ENCODE measurements around the gene PCDHAC2.

The PCDHAC2 gene

DNA sequence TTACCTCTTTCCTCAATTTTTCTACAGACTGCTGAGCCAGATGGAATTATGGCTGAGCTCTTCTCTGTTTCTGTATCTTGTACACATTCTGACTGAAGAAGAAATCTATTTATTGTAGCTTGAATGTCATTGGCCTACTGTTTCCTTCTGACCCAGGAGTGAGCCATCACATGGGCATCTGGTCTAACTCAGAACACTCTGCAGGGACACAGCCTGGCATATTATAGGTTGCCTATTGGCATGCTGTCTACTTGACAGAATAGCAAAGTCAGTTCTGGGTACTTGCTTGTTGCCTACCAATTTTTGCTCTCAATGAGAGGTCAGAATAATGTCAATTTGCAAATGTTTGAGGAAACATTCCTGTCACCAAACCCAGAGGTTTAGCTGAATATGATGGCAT is 7.3 kb downstream of the PCDHAC2 start:
- H3K4me1 ChIP-seq (ENCODE audit: insufficient read depth, poor library complexity, severe bottlenecking), result peaks cover 53% of the 10 kb centered on the region
- no peaks in the 10 kb centered on the region for H3K27me3 ChIP-seq (ENCODE audit: insufficient read depth, poor library complexity, severe bottlenecking)
- no peaks in the 10 kb centered on the region for H3K9me3 ChIP-seq (ENCODE audit: severe bottlenecking)
- H3K4me3 ChIP-seq (ENCODE audit: severe bottlenecking), result no peak overlapping the region
- DNase-seq (ENCODE audit: low spot score) (no peak), ATAC-seq (ENCODE audit: low read depth) (no peak)
- no peaks in the 10 kb centered on the region for H3K36me3 ChIP-seq (ENCODE audit: low read depth)
- H3K27ac ChIP-seq (ENCODE audit: poor library complexity, severe bottlenecking), result no peak overlapping the region
- TF ChIP-seq, protein P1, sequence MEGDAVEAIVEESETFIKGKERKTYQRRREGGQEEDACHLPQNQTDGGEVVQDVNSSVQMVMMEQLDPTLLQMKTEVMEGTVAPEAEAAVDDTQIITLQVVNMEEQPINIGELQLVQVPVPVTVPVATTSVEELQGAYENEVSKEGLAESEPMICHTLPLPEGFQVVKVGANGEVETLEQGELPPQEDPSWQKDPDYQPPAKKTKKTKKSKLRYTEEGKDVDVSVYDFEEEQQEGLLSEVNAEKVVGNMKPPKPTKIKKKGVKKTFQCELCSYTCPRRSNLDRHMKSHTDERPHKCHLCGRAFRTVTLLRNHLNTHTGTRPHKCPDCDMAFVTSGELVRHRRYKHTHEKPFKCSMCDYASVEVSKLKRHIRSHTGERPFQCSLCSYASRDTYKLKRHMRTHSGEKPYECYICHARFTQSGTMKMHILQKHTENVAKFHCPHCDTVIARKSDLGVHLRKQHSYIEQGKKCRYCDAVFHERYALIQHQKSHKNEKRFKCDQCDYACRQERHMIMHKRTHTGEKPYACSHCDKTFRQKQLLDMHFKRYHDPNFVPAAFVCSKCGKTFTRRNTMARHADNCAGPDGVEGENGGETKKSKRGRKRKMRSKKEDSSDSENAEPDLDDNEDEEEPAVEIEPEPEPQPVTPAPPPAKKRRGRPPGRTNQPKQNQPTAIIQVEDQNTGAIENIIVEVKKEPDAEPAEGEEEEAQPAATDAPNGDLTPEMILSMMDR (IDR thresholded peaks at IDR 0.05; ENCODE audit: poor library complexity, severe bottlenecking), result no peak

DNA sequence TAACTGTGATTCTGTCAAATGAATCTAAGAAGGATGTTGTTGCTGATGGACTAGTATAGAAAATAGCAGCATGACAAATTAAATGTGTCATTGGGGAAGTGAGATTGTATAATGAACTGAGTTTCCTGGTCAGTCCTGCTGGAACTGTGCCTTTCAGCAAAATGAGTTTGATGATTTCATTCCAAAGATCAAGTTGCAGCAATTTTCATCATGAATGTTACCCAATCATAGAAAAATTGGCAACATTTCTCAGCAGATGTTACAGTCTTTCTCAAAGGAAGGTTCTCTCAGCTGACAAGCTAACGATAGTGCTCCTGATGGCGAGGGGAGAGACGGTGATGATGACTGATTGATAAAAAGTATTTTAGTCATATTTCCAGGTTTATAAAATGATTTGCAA is 10.7 kb downstream of the PCDHAC2 start:
- peaks cover 34% of the 10 kb centered on the region for H3K4me1 ChIP-seq (ENCODE audit: insufficient read depth, poor library complexity, severe bottlenecking)
- TF ChIP-seq, protein P1 (IDR thresholded peaks at IDR 0.05; ENCODE audit: poor library complexity, severe bottlenecking), result no peak
- ATAC-seq (ENCODE audit: low read depth), result peak; percentile 88
- no peaks in the 10 kb centered on the region for H3K9me3 ChIP-seq (ENCODE audit: severe bottlenecking)
- peak overlapping the region; percentile 49 for H3K27ac ChIP-seq (ENCODE audit: poor library complexity, severe bottlenecking)
- H3K4me3 ChIP-seq (ENCODE audit: severe bottlenecking), result no peak overlapping the region
- peaks cover 10% of the 10 kb centered on the region for H3K36me3 ChIP-seq (ENCODE audit: low read depth)
- H3K27me3 ChIP-seq (ENCODE audit: insufficient read depth, poor library complexity, severe bottlenecking), result no peaks in the 10 kb centered on the region
- no peak for DNase-seq (ENCODE audit: low spot score)

DNA sequence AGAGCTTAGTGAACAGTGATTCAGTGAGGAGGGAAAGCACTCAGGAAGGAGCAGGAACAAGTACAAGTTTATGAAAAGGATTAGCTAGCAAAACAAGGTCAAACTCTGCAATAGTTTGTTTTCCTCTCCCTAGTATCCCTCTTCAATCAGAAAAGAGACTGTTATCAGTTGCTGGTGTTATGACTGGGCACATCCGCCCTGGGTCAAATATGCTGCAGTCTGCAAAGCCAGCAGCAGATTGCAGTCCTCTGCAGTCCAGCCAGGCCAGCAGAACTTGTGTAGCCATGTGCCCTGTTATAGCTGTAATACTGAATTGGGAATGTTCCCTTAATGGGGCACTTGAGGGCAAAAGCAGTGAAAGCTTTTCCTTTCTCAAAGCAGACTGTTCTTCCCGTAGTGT is 12.0 kb downstream of the PCDHAC2 start:
- DNase-seq (ENCODE audit: low spot score), result no peak
- peak overlapping the region; percentile 49 for H3K27ac ChIP-seq (ENCODE audit: poor library complexity, severe bottlenecking)

DNA sequence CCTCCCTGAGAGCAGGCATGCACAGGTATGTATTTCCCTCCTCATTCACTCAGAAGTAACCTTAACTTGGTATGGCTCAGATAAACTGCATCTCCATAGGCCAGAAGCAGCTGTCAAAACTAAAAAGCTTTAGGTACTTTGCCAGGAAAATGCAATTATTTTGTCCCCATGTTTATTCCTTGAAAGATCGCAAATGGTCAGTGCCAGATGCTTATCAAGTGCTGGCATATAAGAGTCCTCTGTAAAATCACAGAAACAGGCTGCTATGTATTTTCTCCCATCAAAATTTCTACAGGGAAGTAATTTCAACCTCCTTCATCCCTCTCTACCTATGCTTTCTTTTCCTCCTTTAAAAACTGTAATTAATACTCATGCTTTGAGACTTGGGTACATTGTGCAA is 12.7 kb downstream of the PCDHAC2 start:
- no peak overlapping the region for H3K27ac ChIP-seq (ENCODE audit: poor library complexity, severe bottlenecking)
- no peak for ATAC-seq (ENCODE audit: low read depth)
- H3K4me1 ChIP-seq (ENCODE audit: insufficient read depth, poor library complexity, severe bottlenecking), result peaks cover 26% of the 10 kb centered on the region
- H3K36me3 ChIP-seq (ENCODE audit: low read depth), result peaks cover 18% of the 10 kb centered on the region
- no peaks in the 10 kb centered on the region for H3K9me3 ChIP-seq (ENCODE audit: severe bottlenecking)
- TF ChIP-seq, protein P1 (IDR thresholded peaks at IDR 0.05; ENCODE audit: poor library complexity, severe bottlenecking), result no peak
- H3K27me3 ChIP-seq (ENCODE audit: insufficient read depth, poor library complexity, severe bottlenecking), result no peaks in the 10 kb centered on the region
- no peak for DNase-seq (ENCODE audit: low spot score)
- no peak overlapping the region for H3K4me3 ChIP-seq (ENCODE audit: severe bottlenecking)

More for the DNA sequence above, 12.0 kb downstream of the PCDHAC2 start:
- peaks cover 17% of the 10 kb centered on the region for H3K36me3 ChIP-seq (ENCODE audit: low read depth)
- TF ChIP-seq, protein P1 (IDR thresholded peaks at IDR 0.05; ENCODE audit: poor library complexity, severe bottlenecking), result no peak
- no peaks in the 10 kb centered on the region for H3K27me3 ChIP-seq (ENCODE audit: insufficient read depth, poor library complexity, severe bottlenecking)
- H3K4me3 ChIP-seq (ENCODE audit: severe bottlenecking), result no peak overlapping the region
- peaks cover 28% of the 10 kb centered on the region for H3K4me1 ChIP-seq (ENCODE audit: insufficient read depth, poor library complexity, severe bottlenecking)
- H3K9me3 ChIP-seq (ENCODE audit: severe bottlenecking), result no peaks in the 10 kb centered on the region
- ATAC-seq (ENCODE audit: low read depth), result peak; percentile 24; the same call in 1 of the 3 replicates

DNA sequence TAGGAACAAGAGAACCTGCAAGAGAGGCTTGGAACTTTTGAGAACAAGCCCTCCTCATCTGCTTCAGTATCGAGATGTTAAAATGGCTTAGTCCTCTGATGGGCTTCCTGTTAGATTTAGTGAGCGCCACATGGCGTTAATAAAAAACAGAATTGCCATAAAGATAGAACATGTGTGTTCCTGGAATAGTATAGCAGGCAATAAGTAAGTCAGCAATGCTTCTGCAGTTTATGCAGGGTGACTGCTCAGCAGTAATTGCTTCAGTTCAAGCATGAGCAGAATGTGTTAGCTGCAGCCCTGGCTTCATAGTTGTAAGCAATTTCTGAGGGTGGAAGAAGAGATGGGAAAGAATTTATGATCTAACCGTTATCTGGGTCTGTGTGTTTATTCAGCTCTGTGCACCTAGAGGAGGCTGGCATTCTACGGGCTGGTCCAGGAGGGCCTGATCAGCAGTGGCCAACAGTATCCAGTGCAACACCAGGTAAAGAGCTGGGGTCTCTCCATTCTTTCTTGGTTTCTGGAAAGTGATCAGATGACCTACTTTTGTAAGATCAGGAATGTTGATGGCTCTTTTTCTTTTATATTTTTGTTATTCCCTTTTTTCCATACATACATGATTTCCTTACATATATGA is 15.9 kb downstream of the PCDHAC2 start:
- Histone ChIP-seq H3K9me3 (ENCODE audit: severe bottlenecking) (no peaks in the 10 kb centered on the region), H3K27me3 (ENCODE audit: insufficient read depth, poor library complexity, severe bottlenecking) (no peaks in the 10 kb centered on the region), H3K36me3 (ENCODE audit: low read depth) (peaks cover 18% of the 10 kb centered on the region), H3K4me3 (ENCODE audit: severe bottlenecking) (no peak overlapping the region), H3K27ac (ENCODE audit: poor library complexity, severe bottlenecking) (no peak overlapping the region), H3K4me1 (ENCODE audit: insufficient read depth, poor library complexity, severe bottlenecking) (peaks cover 12% of the 10 kb centered on the region)
- TF ChIP-seq, protein P1 (IDR thresholded peaks at IDR 0.05; ENCODE audit: poor library complexity, severe bottlenecking), result no peak
- no peak for DNase-seq (ENCODE audit: low spot score)
- ATAC-seq (ENCODE audit: low read depth), result no peak
